Erythroblast (primary cell): Measurements from ENCODE around the gene P2RX7.

Source experiments
- GATA1 ChIP-seq: IDR thresholded peaks from 2 replicates; pipeline ENCODE4 v1.6.1; 2011; ENCODE audit warnings: low read depth, mild to moderate bottlenecking, control low read depth, low read length, moderate library complexity
- POLR2A ChIP-seq: IDR thresholded peaks from 2 replicates; pipeline ENCODE4 v1.6.1; 2011; ENCODE audit warnings: mild to moderate bottlenecking, low read length

- TF ChIP-seq POLR2A, result no peak
- TF ChIP-seq GATA1, result no peak
Measured at GRCh38 chr12:121189131-121189530, 56.5 kb downstream of the P2RX7 start.
